Endothelial cell (in vitro differentiated cells): ENCODE data around the gene ZNHIT3. TPM values are rescaled to one million over a fixed set of nuclear protein-coding genes. Genes with fewer than 3 reads are reported as not detected.
A peak's percentile ranks its signal among the peaks of the same experiment; 100 is the strongest.

Source experiments
- DNase-seq: peaks from one replicate; pipeline ENCODE4 v3.0.0; 2021; ENCODE audit warnings: low spot score
- H3K27ac Mint-ChIP-seq: one replicate; pipeline ENCODE4 v1.8.0; 2021; ENCODE audit warnings: mixed read lengths, inconsistent platforms; ENCODE audit not compliant: unreplicated experiment
- H3K27me3 Mint-ChIP-seq: one replicate; pipeline ENCODE4 v1.8.0; 2021; ENCODE audit warnings: mild to moderate bottlenecking, moderate library complexity, mixed read lengths, inconsistent platforms; ENCODE audit not compliant: unreplicated experiment
- H3K36me3 Mint-ChIP-seq: one replicate; pipeline ENCODE4 v1.8.0; 2021; ENCODE audit warnings: mild to moderate bottlenecking, low read depth, mixed read lengths, inconsistent platforms; ENCODE audit not compliant: unreplicated experiment
- H3K4me1 Mint-ChIP-seq: one replicate; pipeline ENCODE4 v1.8.0; 2021; ENCODE audit warnings: mild to moderate bottlenecking, mixed read lengths, inconsistent platforms; ENCODE audit not compliant: unreplicated experiment
- H3K4me3 Mint-ChIP-seq: one replicate; pipeline ENCODE4 v1.8.0; 2021; ENCODE audit warnings: mild to moderate bottlenecking, mixed read lengths, inconsistent platforms; ENCODE audit not compliant: unreplicated experiment
- H3K9me3 Mint-ChIP-seq: one replicate; pipeline ENCODE4 v1.8.0; 2021; ENCODE audit warnings: mixed read lengths, inconsistent platforms; ENCODE audit not compliant: unreplicated experiment
- total RNA-seq: library from RNA; stranded (reverse); fragmentation: NEBNext Ultra II Directional; extraction: Animal tissue kit (Norgen Biotek cat#: 25700); gene quantifications from one replicate; pipeline ENCODE4 v1.2.1, GENCODE V29; 2021; ENCODE audit not compliant: unreplicated experiment
- TF ChIP-seq, protein P1 (sequence below): fragments of 200-600 bp; sonication (generic); IDR thresholded peaks from one replicate; pipeline ENCODE4 v1.5.0; 2021; ENCODE audit warnings: antibody characterized with exemption; ENCODE audit not compliant: unreplicated experiment

ZNHIT3 gene
- total RNA-seq, 1 donor from 2014 or later, result 46.9 TPM

DNA sequence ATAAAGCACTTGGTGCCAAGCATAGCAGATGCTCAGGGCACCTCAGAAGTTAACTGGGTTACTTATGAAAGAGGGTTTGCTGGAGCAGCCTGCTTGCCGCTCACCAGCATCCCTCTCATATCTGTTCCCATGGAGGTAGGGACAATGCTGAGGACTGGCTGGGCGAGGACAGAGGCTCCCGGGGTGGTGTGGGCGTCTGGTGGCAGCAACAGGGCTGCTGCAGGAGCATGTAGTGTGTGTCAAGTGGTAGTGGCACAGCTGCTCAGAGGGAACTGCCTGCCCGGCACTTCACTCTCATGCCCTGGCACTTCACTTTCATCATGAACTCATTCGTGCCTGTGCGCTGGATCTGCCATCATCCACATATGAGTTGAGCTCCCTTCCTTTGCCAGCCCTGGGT is 26.9 kb upstream of the ZNHIT3 start:
- no peaks in the 10 kb centered on the region for H3K9me3 Mint-ChIP-seq
- H3K27ac Mint-ChIP-seq, result no peak overlapping the region
- H3K4me1 Mint-ChIP-seq, result no peaks in the 10 kb centered on the region
- H3K36me3 Mint-ChIP-seq, result no peaks in the 10 kb centered on the region
- TF ChIP-seq, protein P1, sequence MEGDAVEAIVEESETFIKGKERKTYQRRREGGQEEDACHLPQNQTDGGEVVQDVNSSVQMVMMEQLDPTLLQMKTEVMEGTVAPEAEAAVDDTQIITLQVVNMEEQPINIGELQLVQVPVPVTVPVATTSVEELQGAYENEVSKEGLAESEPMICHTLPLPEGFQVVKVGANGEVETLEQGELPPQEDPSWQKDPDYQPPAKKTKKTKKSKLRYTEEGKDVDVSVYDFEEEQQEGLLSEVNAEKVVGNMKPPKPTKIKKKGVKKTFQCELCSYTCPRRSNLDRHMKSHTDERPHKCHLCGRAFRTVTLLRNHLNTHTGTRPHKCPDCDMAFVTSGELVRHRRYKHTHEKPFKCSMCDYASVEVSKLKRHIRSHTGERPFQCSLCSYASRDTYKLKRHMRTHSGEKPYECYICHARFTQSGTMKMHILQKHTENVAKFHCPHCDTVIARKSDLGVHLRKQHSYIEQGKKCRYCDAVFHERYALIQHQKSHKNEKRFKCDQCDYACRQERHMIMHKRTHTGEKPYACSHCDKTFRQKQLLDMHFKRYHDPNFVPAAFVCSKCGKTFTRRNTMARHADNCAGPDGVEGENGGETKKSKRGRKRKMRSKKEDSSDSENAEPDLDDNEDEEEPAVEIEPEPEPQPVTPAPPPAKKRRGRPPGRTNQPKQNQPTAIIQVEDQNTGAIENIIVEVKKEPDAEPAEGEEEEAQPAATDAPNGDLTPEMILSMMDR, result no peak
- H3K4me3 Mint-ChIP-seq, result no peak overlapping the region
- no peaks in the 10 kb centered on the region for H3K27me3 Mint-ChIP-seq
- DNase-seq, result no peak

DNA sequence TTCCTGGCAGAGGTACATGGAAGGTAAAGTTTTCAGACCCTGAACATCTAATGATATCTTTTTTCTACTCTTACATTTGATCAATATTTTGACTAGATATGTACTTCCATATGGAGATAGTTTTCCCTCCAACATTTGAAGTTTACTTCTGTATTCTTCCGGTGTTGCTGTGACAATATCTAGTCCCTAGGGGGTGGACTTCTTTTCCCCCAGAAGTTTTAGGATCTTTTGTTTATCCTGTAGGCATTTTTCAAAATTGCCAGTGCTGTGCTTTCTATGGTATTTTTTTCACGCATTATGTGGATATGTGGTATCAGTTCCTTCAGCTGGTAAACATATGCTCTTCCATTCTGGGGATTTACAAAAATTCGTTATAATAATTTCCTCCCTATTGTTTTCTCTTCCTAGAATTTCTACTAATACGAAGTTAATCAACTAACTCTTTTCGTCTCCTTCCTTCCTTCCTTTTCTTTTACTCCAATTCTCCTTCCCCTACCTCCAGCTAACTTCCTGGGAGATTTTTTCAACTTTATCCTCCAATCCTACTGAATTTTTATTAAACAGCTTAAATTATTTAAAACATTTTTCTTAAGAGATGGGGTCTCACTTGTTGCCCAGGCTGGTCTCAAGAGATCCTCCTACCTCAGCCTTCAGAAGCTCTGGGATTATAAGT is 26.1 kb upstream of the ZNHIT3 start:
- no peak overlapping the region for H3K4me3 Mint-ChIP-seq
- TF ChIP-seq, protein P1, result no peak
- DNase-seq, result no peak
- no peaks in the 10 kb centered on the region for H3K9me3 Mint-ChIP-seq
- no peak overlapping the region for H3K27ac Mint-ChIP-seq
- no peaks in the 10 kb centered on the region for H3K36me3 Mint-ChIP-seq
- no peaks in the 10 kb centered on the region for H3K4me1 Mint-ChIP-seq
- peaks cover under 1% of the 10 kb centered on the region for H3K27me3 Mint-ChIP-seq

DNA sequence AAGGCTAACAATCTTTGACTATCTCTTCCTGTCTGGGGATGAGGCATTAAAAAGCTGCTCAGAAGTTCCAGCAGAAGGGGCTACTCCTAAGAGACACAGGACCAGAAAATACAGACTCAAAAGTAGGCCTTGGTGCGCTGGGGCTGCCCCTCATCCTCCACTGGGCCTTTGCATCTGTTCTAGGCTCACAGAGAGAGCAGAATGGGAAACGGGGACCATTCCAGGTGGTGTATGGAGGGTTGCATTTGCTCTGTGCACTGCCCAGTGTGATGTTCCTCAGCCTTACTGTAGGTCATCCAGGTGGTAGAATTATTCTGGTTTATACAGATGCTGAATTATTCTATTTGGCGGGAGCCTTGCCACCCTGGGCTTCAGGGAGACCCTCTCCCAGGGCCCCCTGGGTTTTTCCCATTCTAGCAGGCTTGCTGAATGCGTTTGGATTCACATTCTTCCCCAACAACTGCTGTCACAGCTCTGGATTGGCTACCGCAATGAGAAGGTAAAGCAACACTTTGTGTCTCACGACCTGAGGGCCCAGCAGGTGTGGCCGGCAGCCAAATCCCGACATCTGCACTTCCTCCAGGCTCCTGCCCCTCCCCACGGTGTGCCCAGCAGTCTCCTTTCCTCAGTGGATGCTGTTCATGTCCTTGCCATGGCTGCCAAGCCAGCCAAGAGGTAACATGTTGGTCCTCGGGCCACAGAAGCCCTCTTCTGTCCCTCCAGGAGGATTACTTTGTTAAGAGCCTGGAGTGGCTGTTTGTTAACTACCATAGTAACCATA is 25.0 kb upstream of the ZNHIT3 start:
- Mint-ChIP-seq H3K4me1 (no peaks in the 10 kb centered on the region), H3K27ac (no peak overlapping the region), H3K27me3 (peaks cover 6% of the 10 kb centered on the region), H3K4me3 (no peak overlapping the region), H3K36me3 (no peaks in the 10 kb centered on the region), H3K9me3 (no peaks in the 10 kb centered on the region)
- DNase-seq, result no peak
- TF ChIP-seq, protein P1, result no peak

DNA sequence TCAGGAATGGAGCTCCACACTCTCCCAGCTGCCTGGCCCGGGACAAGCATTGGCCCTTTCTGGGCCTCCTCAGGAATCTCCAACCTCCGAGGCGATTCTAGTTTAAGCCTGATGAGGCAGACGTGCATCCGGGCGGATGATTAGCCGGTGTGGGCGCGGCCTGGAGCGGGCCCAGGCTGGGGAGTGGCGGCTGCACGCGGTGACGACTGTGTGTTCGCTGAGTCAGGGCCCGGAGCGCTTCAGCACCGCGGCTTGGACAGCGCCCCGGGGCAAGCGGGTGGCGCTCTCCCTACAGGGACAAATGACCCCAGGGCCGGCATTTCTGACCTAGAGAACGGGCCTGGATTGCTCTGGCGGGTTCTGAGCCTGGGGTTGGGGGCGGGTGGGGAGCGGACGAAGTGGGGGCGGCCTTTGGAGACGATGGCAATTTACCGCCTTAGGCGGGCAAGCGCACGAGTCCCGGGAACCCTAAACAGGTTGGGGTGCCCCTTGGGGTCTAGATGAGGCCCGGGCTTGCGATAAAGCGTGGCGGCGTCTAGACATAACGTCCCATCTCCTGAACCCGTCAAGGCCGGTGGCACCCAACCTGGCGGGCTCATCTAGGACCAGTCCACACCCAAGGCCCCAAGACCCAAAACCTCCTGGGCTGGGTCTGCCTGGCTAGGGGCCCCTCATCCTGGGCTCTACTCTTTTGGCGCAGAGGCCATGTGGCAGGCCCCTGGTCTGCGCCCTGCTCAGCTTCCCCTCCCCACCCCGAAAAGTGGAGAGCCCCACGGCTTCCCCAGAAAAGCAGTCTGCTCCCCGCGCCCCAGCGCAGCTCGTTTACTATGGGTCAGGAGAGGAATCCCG is 22.3 kb upstream of the ZNHIT3 start:
- H3K9me3 Mint-ChIP-seq, result no peaks in the 10 kb centered on the region
- peak; percentile 86 for DNase-seq
- H3K36me3 Mint-ChIP-seq, result no peaks in the 10 kb centered on the region
- peaks cover 6% of the 10 kb centered on the region for H3K27me3 Mint-ChIP-seq
- no peak overlapping the region for H3K27ac Mint-ChIP-seq
- no peak overlapping the region for H3K4me3 Mint-ChIP-seq
- TF ChIP-seq, protein P1, result no peak
- H3K4me1 Mint-ChIP-seq, result no peaks in the 10 kb centered on the region
